ENCODE measurements around the gene HCFC1. TPM values are rescaled to one million over a fixed set of nuclear protein-coding genes. Genes with fewer than 3 reads are reported as not detected.
A peak's percentile ranks its signal among the peaks of the same experiment; 100 is the strongest.

HCFC1 gene
- total RNA-seq, 1 donor from 2014 or later, result 73.9 TPM

DNA sequence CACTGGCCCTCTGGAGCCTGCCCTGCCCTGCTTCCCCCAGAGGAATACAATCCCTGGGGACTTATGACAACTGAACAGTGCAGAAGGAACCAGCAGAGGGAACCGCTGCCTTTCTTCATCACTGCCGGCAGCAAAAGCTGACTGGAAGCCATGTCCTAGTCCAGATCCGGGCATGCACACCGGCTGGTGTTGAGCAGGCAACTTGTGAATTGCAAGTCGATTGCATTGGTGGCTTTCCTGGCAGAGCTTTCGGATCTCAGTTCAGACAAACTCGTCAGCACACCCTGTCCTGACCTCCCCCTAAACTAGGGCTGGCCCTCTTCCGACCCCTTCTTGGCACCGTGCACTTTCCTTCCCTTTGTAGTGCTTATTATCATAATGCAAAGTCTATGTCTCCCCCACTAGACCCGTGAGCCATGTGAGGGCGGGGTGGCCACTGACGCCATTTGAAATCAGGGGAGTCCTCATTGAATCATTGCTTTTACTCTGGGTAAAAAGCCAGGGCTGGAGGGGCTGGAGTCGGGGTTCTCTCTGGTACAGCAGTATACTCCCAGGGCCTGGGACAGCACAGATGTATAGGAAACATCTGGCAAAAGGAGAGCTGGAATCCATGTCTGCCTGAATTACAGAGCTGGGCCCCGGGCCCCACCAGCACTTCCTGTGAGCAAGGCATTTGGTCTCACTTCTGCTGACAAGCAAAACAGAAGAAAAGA lies 47.3 kb downstream of the HCFC1 start:
- DNase-seq (ENCODE audit: low spot score), result no peak

DNA sequence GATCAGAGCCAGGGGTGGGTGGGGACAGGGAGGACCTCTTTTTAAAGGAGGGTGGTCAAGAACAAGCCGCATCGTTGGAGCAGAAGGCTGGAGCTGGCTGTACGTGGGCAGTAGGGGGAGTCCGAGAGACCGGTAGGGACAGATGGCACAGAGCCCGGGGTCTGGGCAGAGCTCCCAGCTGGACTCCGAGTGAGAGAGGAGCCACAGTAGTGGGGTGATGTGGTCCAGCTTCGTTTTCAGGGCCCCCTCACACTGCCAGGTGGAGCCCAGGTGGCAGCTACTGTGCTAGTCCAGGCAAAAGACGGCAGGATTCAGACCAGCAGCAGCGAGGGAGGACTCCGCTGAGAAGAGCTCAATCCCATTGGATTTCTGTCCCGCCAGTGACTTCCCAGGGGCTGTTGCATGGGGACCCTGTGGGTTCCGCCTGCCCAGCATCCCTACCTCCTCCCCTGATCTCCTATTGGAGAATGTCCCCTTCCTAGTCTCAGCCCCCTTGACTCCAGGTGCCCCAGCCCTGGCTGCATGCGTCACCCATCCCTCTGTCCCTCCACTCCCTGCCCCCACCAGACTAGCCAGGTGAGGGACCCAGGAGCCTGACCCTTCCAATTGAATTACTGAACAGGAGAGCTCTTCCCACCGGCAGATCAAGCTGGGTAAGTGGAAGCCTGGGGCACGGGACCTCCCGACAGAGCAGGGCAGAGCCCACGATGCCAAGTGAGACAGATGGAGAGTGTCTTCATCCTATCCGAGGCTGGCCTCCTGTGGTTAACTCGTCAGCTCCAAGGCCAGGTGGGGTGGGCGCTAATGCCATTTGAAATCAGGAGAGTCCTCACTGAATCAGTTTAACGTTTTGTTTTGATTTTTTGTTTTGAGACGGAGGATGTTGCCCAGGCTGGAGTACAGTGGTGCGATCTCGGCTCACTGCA lies 48.4 kb downstream of the HCFC1 start:
- peak; percentile 77 for DNase-seq (ENCODE audit: low spot score)

GRCh38 chrX:153921511-153922446 lies 49.8 kb downstream of the HCFC1 start:
- no peak for DNase-seq (ENCODE audit: low spot score)

GRCh38 chrX:153921070-153921469 lies 50.5 kb downstream of the HCFC1 start:
- DNase-seq (ENCODE audit: low spot score), result no peak

- no peak for DNase-seq (ENCODE audit: low spot score)
These were observed 51.1 kb downstream of the HCFC1 start for GRCh38 chrX:153920546-153920945.

- no peak for DNase-seq (ENCODE audit: low spot score)
These were observed 52.3 kb downstream of the HCFC1 start for GRCh38 chrX:153919281-153919680.

GRCh38 chrX:153917869-153918268 lies 53.7 kb downstream of the HCFC1 start:
- no peak for DNase-seq (ENCODE audit: low spot score)

DNA sequence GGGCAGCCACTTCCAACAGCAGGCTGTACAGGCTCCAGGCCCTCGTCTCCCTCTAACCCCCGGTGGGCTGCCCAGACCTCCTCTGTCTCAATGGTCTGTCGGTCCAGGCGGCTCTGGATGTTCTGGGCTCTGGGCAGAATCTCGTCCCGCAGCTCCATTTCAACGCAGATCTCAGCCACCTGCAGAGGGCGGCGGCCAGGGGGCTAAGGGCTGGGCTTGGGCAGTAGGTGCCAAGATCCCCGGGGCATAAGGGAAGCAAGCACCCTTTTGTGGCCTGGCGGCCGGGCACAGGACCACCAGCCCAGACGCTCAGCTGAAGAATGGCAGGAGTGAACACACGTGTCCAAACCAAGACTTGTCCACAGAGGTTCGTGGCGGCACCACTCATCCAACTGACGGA lies 57.9 kb downstream of the HCFC1 start:
- DNase-seq (ENCODE audit: low spot score), result no peak

- no peak for DNase-seq (ENCODE audit: low spot score)
These were observed 58.4 kb downstream of the HCFC1 start for GRCh38 chrX:153913211-153913610.

- DNase-seq (ENCODE audit: low spot score), result no peak
These were observed 59.8 kb downstream of the HCFC1 start for GRCh38 chrX:153911798-153912197.

GRCh38 chrX:153910446-153910845 lies 61.2 kb downstream of the HCFC1 start:
- no peak for DNase-seq (ENCODE audit: low spot score)

GRCh38 chrX:153909980-153910360 lies 61.6 kb downstream of the HCFC1 start:
- DNase-seq (ENCODE audit: low spot score), result no peak

GRCh38 chrX:153909024-153909979 lies 62.3 kb downstream of the HCFC1 start:
- no peak for DNase-seq (ENCODE audit: low spot score)

- no peak for DNase-seq (ENCODE audit: low spot score)
These were observed 63.3 kb downstream of the HCFC1 start for GRCh38 chrX:153908219-153908860.

DNA sequence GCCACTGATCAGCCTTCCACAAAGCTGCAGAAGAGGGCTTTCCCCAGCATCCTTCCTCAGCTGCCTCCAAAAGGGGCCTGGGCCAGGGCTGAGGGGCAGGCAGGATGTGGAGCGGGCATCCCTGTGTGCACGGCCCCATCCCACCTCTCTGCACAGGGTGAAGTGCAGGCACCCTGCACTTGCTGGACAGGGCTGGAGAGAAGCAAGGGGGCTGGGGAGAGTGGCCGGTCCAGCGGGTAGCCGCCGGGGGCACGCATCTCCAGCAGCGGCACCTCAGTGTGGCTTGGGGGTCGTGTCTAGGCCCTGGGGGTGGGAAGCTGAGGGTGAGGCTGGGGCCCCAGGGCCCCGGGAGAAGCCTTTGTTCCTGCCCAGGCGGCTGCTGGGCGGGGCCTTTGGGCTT lies 64.2 kb downstream of the HCFC1 start:
- no peak for DNase-seq (ENCODE audit: low spot score)

GRCh38 chrX:153906126-153906917 lies 65.3 kb downstream of the HCFC1 start:
- DNase-seq (ENCODE audit: low spot score), result no peak

DNA sequence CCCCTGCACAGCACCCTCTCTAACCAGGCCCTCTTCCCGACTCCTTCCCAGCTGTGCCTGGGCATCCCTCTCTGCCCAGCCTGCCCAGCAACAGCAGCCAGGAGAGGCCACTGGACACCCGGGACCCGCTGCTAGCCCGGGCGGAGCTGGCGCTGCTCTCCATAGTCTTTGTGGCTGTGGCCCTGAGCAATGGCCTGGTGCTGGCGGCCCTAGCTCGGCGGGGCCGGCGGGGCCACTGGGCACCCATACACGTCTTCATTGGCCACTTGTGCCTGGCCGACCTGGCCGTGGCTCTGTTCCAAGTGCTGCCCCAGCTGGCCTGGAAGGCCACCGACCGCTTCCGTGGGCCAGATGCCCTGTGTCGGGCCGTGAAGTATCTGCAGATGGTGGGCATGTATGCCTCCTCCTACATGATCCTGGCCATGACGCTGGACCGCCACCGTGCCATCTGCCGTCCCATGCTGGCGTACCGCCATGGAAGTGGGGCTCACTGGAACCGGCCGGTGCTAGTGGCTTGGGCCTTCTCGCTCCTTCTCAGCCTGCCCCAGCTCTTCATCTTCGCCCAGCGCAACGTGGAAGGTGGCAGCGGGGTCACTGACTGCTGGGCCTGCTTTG lies 66.0 kb downstream of the HCFC1 start:
- DNase-seq (ENCODE audit: low spot score), result no peak

DNA sequence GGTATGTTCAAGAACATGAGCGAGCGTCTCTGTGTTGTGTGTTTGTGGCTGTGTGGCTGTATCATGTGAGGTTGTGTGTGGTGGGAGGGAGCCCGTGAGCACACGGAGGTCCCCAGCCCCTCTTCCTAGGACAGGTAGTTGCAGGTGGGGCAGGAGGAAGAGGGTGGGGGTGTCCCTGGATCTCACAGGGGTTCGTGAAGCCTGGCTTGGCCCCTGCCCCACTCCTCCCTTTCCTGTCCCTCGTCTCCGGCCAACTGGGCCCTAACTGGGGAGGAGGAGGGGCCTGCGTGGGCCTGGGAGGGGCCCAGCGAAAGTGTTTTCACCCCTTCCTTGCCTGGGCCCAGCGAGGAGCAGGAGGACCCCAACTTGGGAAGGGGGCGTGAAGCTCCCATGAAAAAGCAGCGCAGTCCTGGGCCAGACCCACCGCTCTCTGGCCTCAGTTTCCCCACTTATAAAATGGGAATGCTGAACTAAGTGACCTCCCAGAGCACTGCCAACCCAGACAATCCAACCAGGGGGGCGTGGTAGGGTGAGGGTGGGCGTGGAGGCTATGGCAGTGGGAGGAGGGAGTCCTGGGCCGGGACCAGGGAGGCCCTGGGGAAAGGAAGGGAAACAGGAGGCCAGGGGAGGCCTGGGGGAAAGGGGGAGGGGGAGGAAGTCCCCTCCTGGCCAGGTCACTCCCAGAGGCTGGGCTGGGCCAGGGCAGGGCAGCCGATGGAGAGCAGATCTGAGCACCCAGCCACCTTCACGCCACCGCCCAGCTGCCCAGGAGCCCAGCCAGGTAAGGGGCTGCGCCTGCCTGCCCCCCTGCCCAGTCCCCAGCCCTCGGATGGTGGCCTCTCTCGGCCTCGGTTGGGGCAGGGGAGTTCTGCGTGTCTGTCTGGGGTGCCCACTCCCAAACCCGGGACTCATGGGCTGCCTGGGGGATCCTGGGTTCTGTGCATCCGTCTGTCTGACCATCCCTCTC lies 67.3 kb downstream of the HCFC1 start, which contains the start of gene AVPR2:
TSS of gene AVPR2 (plus strand) at position 683 of the 967 bp plus-strand sequence. CDS start 473 bp downstream, outside the sequence.
- no peak for DNase-seq (ENCODE audit: low spot score)
